MCF 10A (cell line): ENCODE results near the gene ALS2CL. TPM values are rescaled to one million over a fixed set of nuclear protein-coding genes. Genes with fewer than 3 reads are reported as not detected.

Experiments used
- BruUV-seq: library from RNA; stranded (reverse); fragments of 400-500 nt; replicated peaks from 2 replicates; lab custom pipeline; 2021; lab: Mats Ljungman, UMichigan
- CTCF ChIA-PET: fragments of 300-600 bp; sonication (Branson Sonifier 250); formaldehyde crosslinking; extraction: SDS; loops from one replicate; lab custom pipeline; 2021; ENCODE audit warnings: antibody characterized with exemption, inconsistent platforms; lab: Yijun Ruan, JAX
- POLR2A ChIA-PET: fragments of 300-600, 350-650 bp; sonication (Branson Sonifier 250); formaldehyde crosslinking; extraction: SDS; loops from one replicate; lab custom pipeline; 2020; ENCODE audit warnings: antibody characterized with exemption, inconsistent platforms; lab: Yijun Ruan, JAX
- DNase-seq: peaks from one replicate; pipeline ENCODE4 v3.0.0-alpha.2; 2018; ENCODE audit not compliant: unreplicated experiment
- H3K27ac Mint-ChIP-seq: one replicate; pipeline ENCODE4 v1.8.0; 2022; ENCODE audit warnings: mild to moderate bottlenecking, low read depth, mixed read lengths; ENCODE audit not compliant: unreplicated experiment
- H3K27me3 Mint-ChIP-seq: one replicate; pipeline ENCODE4 v1.8.0; 2022; ENCODE audit warnings: mixed read lengths; ENCODE audit not compliant: insufficient read depth, unreplicated experiment
- H3K36me3 Mint-ChIP-seq: one replicate; pipeline ENCODE4 v1.8.0; 2022; ENCODE audit warnings: mild to moderate bottlenecking, moderate library complexity, mixed read lengths; ENCODE audit not compliant: insufficient read depth, unreplicated experiment
- H3K4me1 Mint-ChIP-seq: one replicate; pipeline ENCODE4 v1.8.0; 2022; ENCODE audit warnings: mixed read lengths; ENCODE audit not compliant: insufficient read depth, unreplicated experiment
- H3K4me3 Mint-ChIP-seq: one replicate; pipeline ENCODE4 v1.8.0; 2022; ENCODE audit warnings: mild to moderate bottlenecking, moderate library complexity, mixed read lengths; ENCODE audit not compliant: unreplicated experiment
- H3K9me3 Mint-ChIP-seq: one replicate; pipeline ENCODE4 v1.8.0; 2022; ENCODE audit warnings: mixed read lengths; ENCODE audit not compliant: unreplicated experiment
- intact Hi-C: fragments of 100-400 bp; cut with micrococcal nuclease; formaldehyde crosslinking; loops from 2 replicates; pipeline ENCODE4 v1.14.1; 2022
- total RNA-seq: library from RNA; stranded (reverse); gene quantifications from 2 replicates; pipeline ENCODE4 v1.2.3, GENCODE V29; 2022
- TF ChIP-seq, protein P1 (sequence below): fragments of 200-600 bp; IDR thresholded peaks from one replicate; pipeline ENCODE4 v1.8.0; 2022; ENCODE audit warnings: antibody characterized with exemption, mild to moderate bottlenecking; ENCODE audit not compliant: unreplicated experiment

The ALS2CL gene
- total RNA-seq, 1 experiment from 2014 or later: 95.5 TPM

- POLR2A ChIA-PET: interaction anchor here (1.2 to 3.2 kb wide), 4 partner anchors 13 to 28 kb away, joined by 3 to 13 read pairs (median 6); partner anchors contain the start of gene ALS2CL
- intact Hi-C loops: no loop called here
- Mint-ChIP-seq H3K9me3 (no peaks in the 10 kb centered on the region), H3K27me3 (no peaks in the 10 kb centered on the region), H3K4me1 (peaks cover 32% of the 10 kb centered on the region), H3K4me3 (no peak overlapping the region), H3K36me3 (peaks cover 10% of the 10 kb centered on the region), H3K27ac (no peak overlapping the region)
- CTCF ChIA-PET: interaction anchor here (0.6 to 5.9 kb wide), 4 partner anchors 9 to 471 kb away, joined by 3 to 42 read pairs (median 4); no protein-coding TSS in a partner anchor
- BruUV-seq: no TSS peak
- TF ChIP-seq, protein P1, sequence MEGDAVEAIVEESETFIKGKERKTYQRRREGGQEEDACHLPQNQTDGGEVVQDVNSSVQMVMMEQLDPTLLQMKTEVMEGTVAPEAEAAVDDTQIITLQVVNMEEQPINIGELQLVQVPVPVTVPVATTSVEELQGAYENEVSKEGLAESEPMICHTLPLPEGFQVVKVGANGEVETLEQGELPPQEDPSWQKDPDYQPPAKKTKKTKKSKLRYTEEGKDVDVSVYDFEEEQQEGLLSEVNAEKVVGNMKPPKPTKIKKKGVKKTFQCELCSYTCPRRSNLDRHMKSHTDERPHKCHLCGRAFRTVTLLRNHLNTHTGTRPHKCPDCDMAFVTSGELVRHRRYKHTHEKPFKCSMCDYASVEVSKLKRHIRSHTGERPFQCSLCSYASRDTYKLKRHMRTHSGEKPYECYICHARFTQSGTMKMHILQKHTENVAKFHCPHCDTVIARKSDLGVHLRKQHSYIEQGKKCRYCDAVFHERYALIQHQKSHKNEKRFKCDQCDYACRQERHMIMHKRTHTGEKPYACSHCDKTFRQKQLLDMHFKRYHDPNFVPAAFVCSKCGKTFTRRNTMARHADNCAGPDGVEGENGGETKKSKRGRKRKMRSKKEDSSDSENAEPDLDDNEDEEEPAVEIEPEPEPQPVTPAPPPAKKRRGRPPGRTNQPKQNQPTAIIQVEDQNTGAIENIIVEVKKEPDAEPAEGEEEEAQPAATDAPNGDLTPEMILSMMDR: no peak
- no peak for DNase-seq
Observed at GRCh38 chr3:46664971-46665762, 28.3 kb downstream of the ALS2CL start.

DNA sequence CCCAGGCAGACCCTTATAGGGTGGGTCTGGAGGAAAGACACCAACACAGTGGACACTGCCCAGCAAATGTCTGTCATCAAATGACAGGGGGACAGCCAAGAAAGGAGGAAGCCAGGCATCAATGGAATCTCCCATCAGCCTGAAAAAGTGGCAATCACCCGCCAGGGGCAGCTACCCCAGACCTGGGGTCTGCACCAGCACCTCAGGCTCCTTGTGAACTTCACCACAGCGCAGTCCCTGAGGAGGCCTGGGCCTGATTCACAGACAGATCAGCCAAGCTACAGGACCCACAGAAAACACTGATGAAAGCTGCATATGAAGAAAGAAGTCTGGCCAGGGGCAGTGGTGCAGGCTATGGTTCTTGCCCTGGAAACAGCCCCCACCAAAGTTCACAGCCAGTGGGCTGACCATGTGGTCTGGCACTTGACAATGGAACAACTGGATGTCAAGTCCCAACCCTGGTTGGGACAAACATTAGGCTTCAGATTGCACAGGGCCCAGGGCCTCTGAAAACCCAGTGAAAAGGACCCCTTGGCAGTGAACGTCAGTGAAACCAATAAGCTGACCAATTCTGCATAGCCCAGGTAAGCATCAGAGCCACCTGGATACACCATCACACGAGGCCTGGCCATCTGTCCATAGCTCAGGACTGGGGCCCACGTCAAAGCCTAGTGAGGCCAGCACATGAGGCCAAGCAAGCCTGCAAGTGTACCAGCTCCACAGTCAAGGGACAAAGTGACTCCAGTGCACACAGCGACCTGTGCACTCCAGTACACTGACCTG, 29.1 kb downstream of the ALS2CL start:
- Mint-ChIP-seq H3K9me3 (no peaks in the 10 kb centered on the region), H3K27me3 (no peaks in the 10 kb centered on the region), H3K36me3 (peaks cover 10% of the 10 kb centered on the region), H3K4me3 (no peak overlapping the region), H3K4me1 (peaks cover 33% of the 10 kb centered on the region), H3K27ac (no peak overlapping the region)
- POLR2A ChIA-PET: interaction anchor here (0.7 to 3.2 kb wide), 4 partner anchors 11 to 28 kb away, joined by 3 to 8 read pairs (median 4); partner anchors contain the start of gene ALS2CL
- CTCF ChIA-PET: interaction anchor here (0.6 to 5.9 kb wide), 4 partner anchors 10 to 320 kb away, joined by 3 to 42 read pairs (median 4); no protein-coding TSS in a partner anchor
- TF ChIP-seq, protein P1: no peak
- BruUV-seq: no TSS peak
- intact Hi-C loops: no loop called here
- no peak for DNase-seq

- TF ChIP-seq, protein P1: peak; percentile 19
- Mint-ChIP-seq H3K36me3 (peaks cover 10% of the 10 kb centered on the region), H3K4me3 (no peak overlapping the region), H3K4me1 (peaks cover 33% of the 10 kb centered on the region), H3K27ac (no peak overlapping the region), H3K9me3 (no peaks in the 10 kb centered on the region), H3K27me3 (no peaks in the 10 kb centered on the region)
- peak; percentile 30 for DNase-seq
- POLR2A ChIA-PET: interaction anchor here (0.7 to 1.6 kb wide), 2 partner anchors 10 to 29 kb away, joined by 3 to 5 read pairs; partner anchors contain the start of gene ALS2CL
- no TSS peak for BruUV-seq
- CTCF ChIA-PET: interaction anchor here (0.7 to 5.9 kb wide), 4 partner anchors 11 to 422 kb away, joined by 3 to 42 read pairs (median 4); no protein-coding TSS in a partner anchor
- intact Hi-C loops: no loop called here
Observed at GRCh38 chr3:46663591-46664135, 29.8 kb downstream of the ALS2CL start.
